LNCAP (cell line): ENCODE data around the gene ARPC1B.

Source experiments
- CTCF ChIP-seq: fragments of 450-650 bp; IDR thresholded peaks from 2 replicates; pipeline ENCODE4 v1.5.1; 2017; ENCODE audit warnings: mild to moderate bottlenecking

ARPC1B gene

GRCh38 chr7:99404977-99405320, 30.4 kb downstream of the ARPC1B start:
- TF ChIP-seq CTCF = no peak

GRCh38 chr7:99406557-99406956, 32.0 kb downstream of the ARPC1B start:
- TF ChIP-seq CTCF = no peak

- no peak for TF ChIP-seq CTCF
Observed at GRCh38 chr7:99407872-99408378, 33.4 kb downstream of the ARPC1B start.

GRCh38 chr7:99408379-99409191, 34.1 kb downstream of the ARPC1B start, which contains the start of the genes BUD31 and PDAP1:
BUD31 (plus strand) TSS chr7:99408969; CDS start chr7:99411093, 2,124 bp downstream.
PDAP1 (minus strand) TSS chr7:99408597; CDS start chr7:99408548, 49 bp downstream.
- no peak for TF ChIP-seq CTCF

- TF ChIP-seq CTCF = no peak
Observed at GRCh38 chr7:99409192-99409572, 34.7 kb downstream of the ARPC1B start.

- TF ChIP-seq CTCF = no peak
Observed at GRCh38 chr7:99409806-99410205, 35.3 kb downstream of the ARPC1B start.

GRCh38 chr7:99410635-99411034, 36.1 kb downstream of the ARPC1B start:
- no peak for TF ChIP-seq CTCF
